SU-DHL-6 (cell line): ENCODE measurements around the gene SREK1IP1.

Experiments
- H2AFZ ChIP-seq: fragments of 200-600 bp; sonication (generic); 2 replicates; pipeline ENCODE4 v1.6.1; 2014; ENCODE audit warnings: low read depth, mild to moderate bottlenecking, moderate library complexity, mixed read lengths, antibody characterized with exemption, low read length; ENCODE audit not compliant: severe bottlenecking
- H3F3A ChIP-seq: fragments of 200-600 bp; shearing (Covaris generic); 2 replicates; pipeline ENCODE4 v1.6.0; 2016; ENCODE audit warnings: antibody characterized with exemption, mild to moderate bottlenecking; ENCODE audit not compliant: insufficient read depth
- H3K27ac ChIP-seq: fragments of 200-600 bp; sonication (generic); 2 replicates; pipeline ENCODE4 v1.5.1; 2016; ENCODE audit warnings: low read depth, mild to moderate bottlenecking, low read length, moderate library complexity, mixed read lengths
- H3K27me3 ChIP-seq: fragments of 200-600 bp; sonication (generic), shearing (Covaris generic); 2 replicates; pipeline ENCODE4 v1.6.0; 2014; ENCODE audit warnings: mild to moderate bottlenecking, low read length
- H3K36me3 ChIP-seq: fragments of 200-600 bp; sonication (generic); 2 replicates; pipeline ENCODE4 v1.6.1; 2014; ENCODE audit warnings: mild to moderate bottlenecking, low read length, mixed read lengths
- H3K4me2 ChIP-seq: fragments of 300-600, 200-600 bp; shearing (Covaris generic), sonication (generic); 2 replicates; pipeline ENCODE4 v1.6.0; 2014; ENCODE audit warnings: low read length, low read depth, mild to moderate bottlenecking; ENCODE audit not compliant: poor library complexity, severe bottlenecking
- H3K4me3 ChIP-seq: fragments of 200-600 bp; sonication (generic); 2 replicates; pipeline ENCODE4 v1.5.1; 2014; ENCODE audit warnings: antibody characterized with exemption, low read length, mild to moderate bottlenecking, mixed read lengths; ENCODE audit not compliant: insufficient read depth, poor library complexity, severe bottlenecking
- H3K79me2 ChIP-seq: fragments of 200-600 bp; sonication (generic); 2 replicates; pipeline ENCODE4 v1.6.1; 2014; ENCODE audit warnings: mild to moderate bottlenecking, low read length, moderate library complexity; ENCODE audit not compliant: insufficient read depth
- H3K9ac ChIP-seq: fragments of 200-600 bp; sonication (generic); 2 replicates; pipeline ENCODE4 v1.7.0; 2014; ENCODE audit warnings: mild to moderate bottlenecking, low read length
- H3K9me2 ChIP-seq: fragments of 200-600 bp; sonication (generic); replicated peaks from 2 replicates; pipeline ENCODE4 v1.6.1; 2014; ENCODE audit warnings: low read length; ENCODE audit not compliant: insufficient read depth
- H3K9me3 ChIP-seq: fragments of 200-600 bp; sonication (generic); 2 replicates; pipeline ENCODE4 v1.6.1; 2014; ENCODE audit warnings: low read length, mixed read lengths; ENCODE audit not compliant: insufficient read depth
- H4K20me1 ChIP-seq: fragments of 200-600 bp; sonication (generic); 2 replicates; pipeline ENCODE4 v1.6.1; 2014; ENCODE audit warnings: low read depth, mild to moderate bottlenecking, antibody characterized with exemption, low read length, moderate library complexity, mixed read lengths
- CTCF ChIP-seq: fragments of 200-600 bp; sonication (generic); IDR thresholded peaks from one replicate; pipeline ENCODE4 v1.5.1; 2017; ENCODE audit warnings: antibody characterized with exemption, mild to moderate bottlenecking, low read length, moderate library complexity; ENCODE audit not compliant: insufficient read depth, poor library complexity, severe bottlenecking
- EZH2phosphoT487 ChIP-seq: fragments of 200-600 bp; sonication (generic), shearing (Covaris generic); conservative IDR thresholded peaks from 2 replicates; pipeline ENCODE4 v1.6.1; 2018; ENCODE audit warnings: mild to moderate bottlenecking, antibody characterized with exemption, low read length, moderate library complexity, mixed read lengths

Gene SREK1IP1

GRCh38 chr5:64775291-64775690 is 6.8 kb upstream of the SREK1IP1 start:
- Histone ChIP-seq H3F3A (no peaks in the 10 kb centered on the region), H3K9me2 (no peaks in the 10 kb centered on the region), H3K4me3 (no peak overlapping the region), H3K4me2 (no peak overlapping the region), H3K27me3 (no peaks in the 10 kb centered on the region), H3K9ac (no peak overlapping the region), H3K27ac (no peak overlapping the region), H2AFZ (no peak overlapping the region), H4K20me1 (no peaks in the 10 kb centered on the region), H3K9me3 (no peaks in the 10 kb centered on the region), H3K36me3 (peaks cover 6% of the 10 kb centered on the region; the same call in 1 of the 2 replicates), H3K79me2 (peaks cover 23% of the 10 kb centered on the region)
- TF ChIP-seq CTCF (no peak), EZH2phosphoT487 (no peak)

- no peaks in the 10 kb centered on the region for H4K20me1 ChIP-seq
- H3K9me3 ChIP-seq, result no peaks in the 10 kb centered on the region
- H3K36me3 ChIP-seq, result peaks cover 6% of the 10 kb centered on the region; the same call in 1 of the 2 replicates
- H2AFZ ChIP-seq, result no peak overlapping the region
- H3K27me3 ChIP-seq, result no peaks in the 10 kb centered on the region
- H3K4me2 ChIP-seq, result peak overlapping the region; percentile 27
- H3K79me2 ChIP-seq, result peaks cover 38% of the 10 kb centered on the region
- H3K9ac ChIP-seq, result no peak overlapping the region
- no peak overlapping the region for H3K4me3 ChIP-seq
- no peaks in the 10 kb centered on the region for H3F3A ChIP-seq
- H3K9me2 ChIP-seq, result no peaks in the 10 kb centered on the region
- no peak overlapping the region for H3K27ac ChIP-seq
- no peak for TF ChIP-seq CTCF
- TF ChIP-seq EZH2phosphoT487, result no peak
Observed at GRCh38 chr5:64773533-64773932, 5.0 kb upstream of the SREK1IP1 start.

GRCh38 chr5:64771736-64772135 is 3.2 kb upstream of the SREK1IP1 start:
- Histone ChIP-seq H3K36me3 (0 out of 2 replicates have a peak, but pooled peaks cover 3% of the 10 kb centered on the region), H3K79me2 (peaks cover 55% of the 10 kb centered on the region), H3K27ac (no peak overlapping the region), H3K9me3 (no peaks in the 10 kb centered on the region), H3K9ac (no peak overlapping the region), H3F3A (no peaks in the 10 kb centered on the region), H3K4me2 (no peak overlapping the region), H3K4me3 (no peak overlapping the region), H3K9me2 (no peaks in the 10 kb centered on the region), H4K20me1 (no peaks in the 10 kb centered on the region), H2AFZ (no peak overlapping the region), H3K27me3 (no peaks in the 10 kb centered on the region)
- TF ChIP-seq CTCF (no peak), EZH2phosphoT487 (no peak)

- no peaks in the 10 kb centered on the region for H4K20me1 ChIP-seq
- no peaks in the 10 kb centered on the region for H3K9me3 ChIP-seq
- H3K4me3 ChIP-seq, result peak overlapping the region; percentile 96
- peak overlapping the region; percentile 89 for H3K9ac ChIP-seq
- H3K79me2 ChIP-seq, result peaks cover 68% of the 10 kb centered on the region
- H3K27me3 ChIP-seq, result no peaks in the 10 kb centered on the region
- no peak overlapping the region for H3K27ac ChIP-seq
- no peaks in the 10 kb centered on the region for H3F3A ChIP-seq
- TF ChIP-seq CTCF (no peak), EZH2phosphoT487 (no peak)
- H3K36me3 ChIP-seq, result no peaks in the 10 kb centered on the region
- H3K4me2 ChIP-seq, result peak overlapping the region; percentile 71
- no peaks in the 10 kb centered on the region for H3K9me2 ChIP-seq
- H2AFZ ChIP-seq, result no peak overlapping the region
Observed at GRCh38 chr5:64769855-64770254, 1.4 kb upstream of the SREK1IP1 start.
